ENCODE results near the gene TMEM87A.
"Not testable (repeated sequence)": the region's sequence is repeated elsewhere in the genome, so short reads cannot be mapped to it uniquely, and the experiment has no call there.

TMEM87A gene, protein sequence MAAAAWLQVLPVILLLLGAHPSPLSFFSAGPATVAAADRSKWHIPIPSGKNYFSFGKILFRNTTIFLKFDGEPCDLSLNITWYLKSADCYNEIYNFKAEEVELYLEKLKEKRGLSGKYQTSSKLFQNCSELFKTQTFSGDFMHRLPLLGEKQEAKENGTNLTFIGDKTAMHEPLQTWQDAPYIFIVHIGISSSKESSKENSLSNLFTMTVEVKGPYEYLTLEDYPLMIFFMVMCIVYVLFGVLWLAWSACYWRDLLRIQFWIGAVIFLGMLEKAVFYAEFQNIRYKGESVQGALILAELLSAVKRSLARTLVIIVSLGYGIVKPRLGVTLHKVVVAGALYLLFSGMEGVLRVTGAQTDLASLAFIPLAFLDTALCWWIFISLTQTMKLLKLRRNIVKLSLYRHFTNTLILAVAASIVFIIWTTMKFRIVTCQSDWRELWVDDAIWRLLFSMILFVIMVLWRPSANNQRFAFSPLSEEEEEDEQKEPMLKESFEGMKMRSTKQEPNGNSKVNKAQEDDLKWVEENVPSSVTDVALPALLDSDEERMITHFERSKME

DNA sequence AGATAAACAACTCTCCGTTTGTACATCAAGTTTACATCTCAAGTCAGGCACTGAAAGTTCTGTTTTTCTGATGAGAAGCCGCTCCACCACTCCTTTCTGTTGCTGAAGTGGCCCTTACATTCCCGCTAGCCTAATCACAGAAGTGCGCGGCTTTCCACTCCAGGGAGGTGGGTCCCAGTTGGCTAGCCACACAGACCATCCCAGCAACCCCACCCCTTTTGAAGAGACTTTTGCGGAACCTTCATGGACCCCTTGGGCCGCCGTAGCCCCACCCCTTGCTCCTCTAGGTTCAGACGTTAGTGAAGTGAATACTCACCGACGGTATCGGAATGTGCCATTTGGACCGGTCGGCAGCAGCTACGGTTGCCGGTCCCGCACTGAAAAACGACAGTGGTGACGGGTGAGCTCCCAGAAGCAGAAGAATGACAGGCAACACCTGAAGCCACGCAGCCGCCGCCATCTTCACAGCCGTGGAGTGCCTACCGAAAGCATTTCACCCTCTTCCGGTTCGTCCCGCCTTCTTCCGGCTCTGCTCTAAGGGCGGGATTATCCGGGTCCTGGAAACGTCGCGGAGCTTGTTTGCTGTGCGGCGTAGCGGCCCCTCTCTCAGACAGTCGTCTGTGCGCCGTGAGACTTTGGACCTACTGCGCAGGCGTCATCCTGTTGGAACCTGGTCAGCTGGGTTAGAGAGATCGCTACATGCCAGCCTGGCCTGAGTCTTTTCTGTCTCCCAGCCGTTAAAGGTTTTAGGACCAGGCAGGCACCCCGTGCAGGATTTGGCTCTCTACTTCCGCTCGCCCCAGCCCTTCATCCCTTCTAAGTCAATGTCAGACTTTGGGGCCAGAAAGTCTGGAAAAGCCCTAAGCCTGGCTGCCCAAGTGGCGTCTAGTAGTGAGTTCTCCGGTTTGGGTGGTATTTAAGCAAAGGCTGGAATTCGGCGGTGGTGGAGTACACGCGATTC is at the start of gene TMEM87A, which contains the start of gene GANC:
Gene TMEM87A, minus strand, starts transcription at position 495 of the 961 bp plus-strand sequence. Its CDS starts 35 bp downstream, at position 460.
Gene GANC, plus strand, starts transcription at position 263 of the 961 bp plus-strand sequence. CDS start 1,281 bp downstream, outside the sequence.
- DNase-seq = peak; percentile 96

DNA sequence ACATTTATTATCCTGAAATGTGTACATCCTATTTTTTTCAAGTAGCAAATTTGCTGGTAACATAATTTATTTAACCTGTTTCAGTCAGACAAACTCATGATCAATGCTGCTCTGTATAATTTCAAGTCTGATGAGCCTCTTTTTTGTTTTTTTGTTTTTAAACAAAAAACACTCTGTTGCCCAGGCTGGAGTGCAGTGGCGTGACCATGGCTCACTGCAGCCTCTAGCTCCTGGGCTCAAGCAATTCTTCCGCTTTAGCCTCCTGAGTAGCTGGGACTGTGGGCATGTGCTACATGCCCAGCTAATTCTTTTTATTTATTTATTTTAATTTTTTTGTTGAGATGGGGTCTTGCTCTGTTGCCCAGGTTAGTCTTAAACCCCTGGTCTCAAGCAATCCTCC is 46.0 kb upstream of the TMEM87A start:
- no peak for DNase-seq

DNA sequence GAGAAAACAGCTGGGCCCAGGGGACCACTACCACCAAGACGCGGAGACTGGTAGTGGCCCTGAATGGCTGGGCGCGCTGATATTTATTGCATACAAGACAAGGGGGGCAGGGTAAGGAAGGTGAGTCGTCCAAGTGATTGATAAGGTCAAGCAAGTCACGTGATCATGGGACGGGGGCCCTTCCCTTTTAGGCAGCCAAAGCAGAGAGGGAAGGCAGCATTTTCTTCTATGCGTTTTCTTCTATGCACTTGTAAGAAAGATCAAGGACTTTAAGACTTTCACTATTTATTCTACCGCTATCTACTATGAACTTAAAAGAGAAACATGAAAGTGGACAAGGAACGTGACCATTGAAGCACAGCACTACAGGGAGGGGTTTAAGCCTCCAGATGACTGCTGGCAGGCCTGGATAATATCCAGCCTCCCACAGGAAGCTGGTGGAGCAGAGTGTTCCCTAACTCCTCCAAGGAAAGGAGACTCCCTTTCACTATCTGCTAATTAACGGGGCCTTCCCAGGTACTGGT is 43.1 kb upstream of the TMEM87A start:
- not testable (repeated sequence) for DNase-seq

- DNase-seq = no peak
These were observed 42.3 kb upstream of the TMEM87A start for GRCh38 chr15:42315521-42315920.

DNA sequence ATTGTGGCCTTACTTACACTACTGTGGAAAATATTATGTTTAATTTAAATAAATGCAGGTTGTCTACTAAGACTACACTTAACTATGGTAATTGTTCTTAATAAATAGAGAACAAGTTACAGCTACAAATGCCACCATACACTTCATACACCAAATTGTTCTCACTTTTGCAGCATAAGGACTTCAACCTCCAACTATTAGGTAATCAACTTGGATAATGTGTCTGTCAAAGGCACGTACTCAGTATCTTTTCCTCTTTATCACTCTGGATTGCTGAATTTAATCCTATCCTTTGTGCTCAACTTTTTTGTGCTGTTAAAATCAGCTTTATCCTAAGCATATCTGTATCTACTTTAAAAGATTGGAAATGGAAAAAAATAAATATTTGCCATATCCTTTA is 41.6 kb upstream of the TMEM87A start:
- no peak for DNase-seq

DNA sequence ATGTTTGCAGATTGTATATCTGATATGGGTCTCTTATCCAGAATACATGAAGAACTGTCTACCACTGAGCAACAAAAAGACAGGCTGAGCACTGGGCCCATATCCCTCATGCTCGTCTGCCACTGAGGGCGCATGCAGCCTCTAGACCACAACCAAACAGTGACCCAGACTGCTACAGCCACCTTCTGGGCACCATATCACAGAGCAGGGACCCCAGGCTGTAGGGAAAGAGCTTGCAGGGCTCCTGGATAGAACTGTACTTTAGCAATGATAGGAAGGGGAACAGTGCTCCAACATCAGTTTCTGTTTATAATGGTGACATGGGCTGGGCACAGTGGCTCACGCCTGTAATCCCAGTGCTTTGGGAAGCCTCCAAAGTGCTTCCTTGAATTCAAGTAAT is 40.2 kb upstream of the TMEM87A start:
- DNase-seq = no peak

DNA sequence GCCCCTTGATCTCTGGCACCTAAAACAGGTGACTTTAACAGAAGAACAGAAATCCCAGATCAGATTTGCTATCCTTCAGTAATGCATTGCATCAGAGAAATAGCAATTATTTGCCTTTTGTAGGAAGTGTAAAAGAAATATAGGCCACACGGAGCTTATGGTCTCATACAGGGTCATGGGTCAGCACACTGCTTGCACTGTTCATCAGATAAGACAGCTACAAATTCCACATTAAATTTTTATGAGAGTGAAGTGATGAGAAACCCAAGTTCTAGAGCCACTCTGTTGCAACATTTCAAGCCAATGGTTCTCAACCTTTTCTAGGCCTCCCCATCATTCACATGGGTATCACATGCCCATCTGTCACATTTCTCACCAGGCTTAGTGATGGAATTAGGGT is 33.4 kb upstream of the TMEM87A start:
- no peak for DNase-seq

DNA sequence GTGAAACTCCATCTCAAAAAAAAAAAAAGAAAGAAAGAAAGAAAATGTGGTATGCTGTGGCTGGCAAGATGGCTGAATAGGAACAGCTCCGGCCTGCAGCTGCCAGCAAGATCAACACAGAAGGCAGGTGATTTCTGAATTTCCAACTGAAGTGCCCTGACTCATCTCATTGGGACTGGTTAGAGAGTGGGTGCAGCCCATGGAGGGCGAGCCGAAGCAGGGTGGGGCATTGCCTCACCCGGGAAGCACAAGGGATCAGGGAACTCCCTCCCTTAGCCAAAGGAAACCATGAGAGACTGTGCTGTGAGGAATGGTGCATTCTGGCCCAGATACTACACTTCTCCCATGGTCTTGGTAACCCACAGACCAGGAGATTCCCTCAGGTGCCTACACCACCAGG is 27.8 kb upstream of the TMEM87A start:
- DNase-seq = not testable (repeated sequence)

DNA sequence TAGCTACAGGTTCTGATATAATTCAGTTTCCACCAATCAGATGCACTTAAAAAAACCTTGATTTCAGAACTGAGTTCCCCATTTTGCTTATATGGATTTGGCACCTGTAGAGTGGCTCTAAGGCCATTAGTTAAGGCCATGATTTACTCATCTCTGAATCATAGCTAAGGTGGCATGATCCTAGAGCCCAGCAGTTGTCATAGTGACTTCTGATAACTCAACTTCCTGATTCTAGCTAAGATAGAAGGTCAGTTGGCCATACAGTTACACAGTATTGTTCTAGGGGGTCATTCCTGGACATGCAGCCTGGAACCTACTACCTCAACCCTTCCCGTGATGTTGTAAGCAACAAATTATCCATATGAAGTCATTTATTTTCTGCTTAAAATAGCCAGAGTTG is 15.9 kb upstream of the TMEM87A start:
- no peak for DNase-seq

- no peak for DNase-seq
These were observed 14.7 kb upstream of the TMEM87A start for GRCh38 chr15:42287931-42288330.

DNA sequence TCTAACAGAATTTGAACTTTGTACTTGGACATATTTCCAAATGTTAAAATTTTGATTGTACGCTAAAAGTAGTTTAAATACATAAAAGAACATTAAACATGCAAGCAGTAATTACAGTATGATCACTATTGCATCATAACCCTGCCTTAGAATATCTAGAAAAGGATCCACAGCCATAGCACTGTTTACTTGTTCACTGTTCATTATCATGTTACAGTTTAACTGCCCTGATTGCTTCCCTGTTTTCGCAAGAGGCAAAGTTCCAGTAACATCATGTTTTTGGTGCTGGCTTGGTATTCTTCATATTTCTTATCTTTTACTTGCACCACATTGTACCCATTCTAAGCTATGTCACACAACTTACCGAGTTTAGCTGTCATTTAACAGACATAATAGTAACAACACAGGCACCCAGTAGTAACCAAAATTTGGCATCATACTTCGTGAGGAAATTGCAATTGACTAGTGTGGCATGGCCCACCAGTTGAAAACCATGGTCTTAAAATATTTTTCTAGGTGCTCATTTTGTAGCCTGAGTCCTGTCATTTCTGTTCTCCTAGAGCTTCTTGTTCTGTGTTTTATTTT is 13.3 kb upstream of the TMEM87A start:
- DNase-seq = no peak

DNA sequence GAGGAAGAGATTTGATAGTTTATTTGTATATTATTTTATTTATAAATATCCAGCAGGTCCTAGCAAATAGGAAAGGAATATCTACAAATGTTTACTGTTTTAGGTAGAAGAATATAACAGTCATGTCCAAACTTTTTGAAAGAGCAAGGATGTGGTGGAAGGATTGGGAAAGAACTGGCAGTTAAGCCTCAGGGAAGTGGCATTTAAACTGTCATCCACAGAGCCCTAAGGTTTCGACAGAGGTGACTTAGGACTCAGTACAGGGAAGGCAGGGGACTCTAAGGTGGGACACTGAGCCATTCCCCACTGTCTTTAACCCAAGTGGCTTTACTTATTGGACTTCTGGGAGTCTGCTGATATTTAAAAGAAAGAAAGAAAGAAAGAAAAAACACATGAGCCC is 11.8 kb upstream of the TMEM87A start:
- DNase-seq = no peak

GRCh38 chr15:42284551-42284950 is 11.3 kb upstream of the TMEM87A start:
- DNase-seq = no peak

- DNase-seq = no peak
These were observed 10.4 kb upstream of the TMEM87A start for GRCh38 chr15:42283671-42284070.

DNA sequence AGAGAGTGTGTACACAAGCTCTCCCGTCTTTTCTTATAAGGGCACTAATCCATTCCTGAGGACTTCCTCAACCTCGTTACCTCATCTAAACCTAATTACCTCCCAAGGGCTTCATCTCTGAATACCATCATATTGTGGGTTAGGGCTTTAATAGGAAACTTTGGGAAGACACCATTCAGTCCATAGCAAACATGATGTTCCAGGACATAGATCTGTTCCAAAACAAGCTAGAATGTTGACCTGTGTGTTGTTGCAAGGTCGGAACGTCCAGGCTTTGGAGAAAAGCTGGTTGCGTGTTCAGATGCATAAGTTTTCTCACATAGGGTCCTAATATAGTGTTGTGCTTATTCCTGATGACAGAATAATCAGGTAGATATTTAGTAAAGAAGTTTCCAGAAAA is 9.7 kb upstream of the TMEM87A start:
- DNase-seq = no peak

- no peak for DNase-seq
These were observed 9.1 kb upstream of the TMEM87A start for GRCh38 chr15:42282344-42282743.

DNA sequence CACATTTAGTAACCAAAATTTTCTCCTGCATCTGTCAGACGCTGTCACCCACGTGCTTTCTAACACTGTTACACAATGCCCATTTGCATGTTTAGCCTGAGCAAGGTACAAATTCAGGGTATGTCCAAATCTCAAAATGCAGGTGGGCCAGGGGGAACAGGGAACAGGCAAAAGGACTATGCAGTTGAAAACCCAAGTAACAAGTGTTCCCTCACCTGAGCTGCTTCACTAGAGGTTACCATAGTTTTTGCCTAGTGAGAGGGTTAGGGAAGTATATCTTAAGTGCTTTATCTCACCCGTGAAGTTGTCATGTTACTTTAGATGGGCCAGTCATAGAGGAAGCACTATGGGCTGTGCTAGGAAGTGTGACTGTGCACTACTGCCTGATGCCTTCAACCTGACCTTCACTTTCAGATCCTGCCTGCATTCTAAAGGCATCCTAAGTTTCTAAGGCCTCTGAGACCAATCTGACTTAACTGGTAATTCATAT is 6.0 kb upstream of the TMEM87A start:
- no peak for DNase-seq

DNA sequence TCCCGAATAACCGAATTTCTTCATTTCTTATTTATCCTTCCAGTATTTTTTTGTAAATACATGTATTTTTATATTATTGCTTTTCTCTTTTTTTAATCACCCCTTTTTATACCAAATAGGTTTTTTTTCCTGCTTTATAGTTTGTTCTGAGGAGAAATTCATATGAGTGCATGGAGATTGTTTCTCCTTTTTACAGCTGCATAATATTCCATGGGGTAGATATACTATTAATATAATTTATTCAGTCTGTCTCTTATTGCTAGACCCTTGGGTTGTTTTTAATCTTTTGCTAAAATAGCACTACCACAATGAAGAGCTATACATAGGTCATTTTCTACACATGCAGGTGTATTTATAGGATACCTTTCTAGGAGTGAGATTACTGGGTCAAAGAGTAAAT is 3.5 kb upstream of the TMEM87A start:
- no peak for DNase-seq

- no peak for DNase-seq
These were observed 2.7 kb upstream of the TMEM87A start for GRCh38 chr15:42275780-42276391.

DNA sequence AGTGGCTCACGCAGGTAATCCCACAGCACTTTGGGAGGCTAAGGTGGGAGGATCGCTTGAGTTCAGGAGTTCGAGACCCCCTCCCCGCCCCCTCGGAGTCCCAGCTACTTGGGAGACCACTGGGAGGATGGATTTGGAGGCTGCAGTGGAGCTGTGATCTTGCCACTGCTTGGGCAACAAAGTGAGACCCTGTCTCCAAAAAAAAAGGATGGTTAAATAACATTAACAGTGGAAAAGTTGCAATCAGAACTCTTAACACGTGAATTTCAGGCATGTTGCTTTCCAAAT is 1.4 kb upstream of the TMEM87A start:
- no peak for DNase-seq

DNA sequence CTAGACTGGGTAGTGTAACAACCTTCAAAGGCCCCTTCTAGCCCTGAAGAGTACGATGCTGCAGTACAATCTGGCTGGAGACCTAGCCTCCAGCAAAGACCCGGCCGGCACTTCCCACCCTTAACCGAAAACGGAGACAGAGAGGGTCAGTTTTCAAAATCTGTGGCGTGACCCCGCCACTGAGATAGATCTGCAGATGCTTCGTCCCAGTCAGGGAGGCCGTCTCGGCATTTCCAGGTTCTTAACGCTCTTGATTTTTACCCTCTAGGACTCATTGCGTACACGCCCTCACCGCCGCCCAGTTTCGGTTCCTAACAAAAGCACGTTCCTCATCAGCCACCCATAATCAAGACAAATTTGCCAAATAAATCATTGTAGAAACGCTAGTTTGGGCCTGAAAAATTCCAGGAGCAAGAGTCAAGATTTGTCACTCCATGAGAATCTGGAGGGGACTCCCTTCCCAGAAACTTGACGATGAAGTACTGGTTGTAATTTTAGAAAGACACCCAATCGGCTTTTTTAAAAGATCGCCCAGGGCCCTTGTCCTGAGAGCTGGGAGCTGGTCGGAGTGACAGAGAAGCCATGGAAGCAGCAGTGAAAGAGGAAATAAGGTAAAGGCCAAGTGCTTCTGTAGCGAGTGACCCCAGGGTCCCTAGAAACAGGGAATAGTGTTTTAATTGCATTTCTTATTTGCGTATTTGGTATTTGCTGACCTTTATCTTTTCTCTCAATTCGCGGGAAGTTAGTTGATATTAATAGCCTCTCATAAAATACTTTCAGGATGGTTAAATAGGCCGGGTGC is 868 bp upstream of the TMEM87A start:
- no peak for DNase-seq

Data from NCI-H1436 (cell line).